ENCODE data around the gene RRAS.
"Not testable (repeated sequence)": the region's sequence is repeated elsewhere in the genome, so short reads cannot be mapped to it uniquely, and the experiment has no call there.

The RRAS gene

DNA sequence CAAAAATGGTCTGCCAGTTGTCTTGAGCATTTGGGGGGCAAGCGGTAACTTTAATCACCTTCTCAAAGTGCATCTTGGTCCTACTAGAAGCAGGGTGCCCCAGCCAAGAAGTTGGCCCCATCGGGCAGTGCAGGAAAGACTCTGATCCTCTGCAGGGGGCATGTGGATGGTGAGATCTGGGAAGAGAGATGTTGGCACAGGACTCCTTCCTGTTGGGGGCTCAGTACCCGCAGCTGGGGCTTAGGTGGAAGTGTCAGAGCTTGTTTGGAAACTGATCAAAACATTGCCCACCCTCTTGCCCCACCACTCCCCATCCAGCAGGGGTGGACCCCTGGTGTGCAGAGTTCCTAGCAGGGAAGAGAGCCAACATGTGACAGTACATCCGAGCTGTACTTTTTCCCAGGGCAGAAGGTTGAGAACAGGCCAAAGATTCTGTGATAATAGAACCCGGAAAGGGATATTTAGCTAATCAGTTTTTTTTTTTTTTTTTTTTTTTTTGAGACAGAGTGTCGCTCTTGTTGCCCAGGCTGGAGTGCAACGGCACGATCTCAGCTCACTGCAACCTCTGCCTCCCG, 8.8 kb downstream of the RRAS start:
- Histone ChIP-seq H3K36me3 (ENCODE audit: control insufficient read depth, insufficient read depth, low read length) (no peaks in the 10 kb centered on the region), H3K4me1 (ENCODE audit: control insufficient read depth, insufficient read depth, low read length) (peaks cover 5% of the 10 kb centered on the region), H3K4me3 (ENCODE audit: low read length) (no peak overlapping the region), H3K9ac (ENCODE audit: low read length) (no peak overlapping the region), H3K27ac (ENCODE audit: low read depth, low read length) (peak overlapping the region; percentile 45), H3K27me3 (ENCODE audit: control insufficient read depth, insufficient read depth, low read length) (no peaks in the 10 kb centered on the region)

DNA sequence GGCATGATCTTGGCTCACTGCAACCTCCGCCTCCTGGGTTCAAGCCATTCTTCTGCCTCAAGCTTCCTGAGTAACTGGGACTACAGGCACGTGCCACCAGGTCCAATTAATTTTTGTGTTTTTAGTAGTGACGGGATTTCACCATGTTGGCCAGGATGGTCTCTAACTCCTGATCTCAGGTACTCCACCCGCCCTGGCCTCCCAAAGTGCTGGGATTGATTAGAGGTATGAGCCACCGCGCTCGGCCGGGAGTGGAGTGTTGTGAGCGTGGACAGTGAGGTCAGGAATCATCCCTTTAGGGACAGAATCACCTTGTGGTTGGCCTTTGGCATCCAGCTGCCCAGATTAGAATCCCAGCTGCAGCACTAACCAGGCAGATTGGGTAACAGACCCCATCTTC, 10.3 kb downstream of the RRAS start:
- no peaks in the 10 kb centered on the region for H3K36me3 ChIP-seq (ENCODE audit: control insufficient read depth, insufficient read depth, low read length)
- no peak overlapping the region for H3K4me3 ChIP-seq (ENCODE audit: low read length)
- no peak overlapping the region for H3K27ac ChIP-seq (ENCODE audit: low read depth, low read length)
- H3K27me3 ChIP-seq (ENCODE audit: control insufficient read depth, insufficient read depth, low read length): no peaks in the 10 kb centered on the region
- peaks cover 5% of the 10 kb centered on the region for H3K4me1 ChIP-seq (ENCODE audit: control insufficient read depth, insufficient read depth, low read length)
- H3K9ac ChIP-seq (ENCODE audit: low read length): no peak overlapping the region

DNA sequence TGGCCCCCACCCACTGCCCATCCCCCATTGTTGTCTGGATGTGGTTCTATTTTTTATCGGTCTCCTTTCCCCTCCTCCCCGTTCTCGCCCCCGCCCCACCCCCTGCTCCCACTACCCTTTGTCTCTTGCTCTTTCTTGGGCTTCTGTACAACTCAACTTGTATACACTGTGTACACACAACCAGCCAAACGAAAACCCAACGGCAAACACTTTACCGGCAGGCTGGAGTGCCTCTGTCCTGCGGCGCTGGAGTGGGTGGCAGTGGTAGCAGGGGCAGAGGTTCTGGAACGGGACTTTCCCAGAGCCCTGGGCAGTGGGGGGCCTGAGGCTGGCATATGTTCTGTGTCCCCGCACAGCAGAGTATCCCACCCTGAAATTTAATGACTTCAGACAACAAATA, 13.7 kb downstream of the RRAS start:
- Histone ChIP-seq H3K27me3 (ENCODE audit: control insufficient read depth, insufficient read depth, low read length) (no peaks in the 10 kb centered on the region), H3K27ac (ENCODE audit: low read depth, low read length) (no peak overlapping the region), H3K4me3 (ENCODE audit: low read length) (no peak overlapping the region), H3K4me1 (ENCODE audit: control insufficient read depth, insufficient read depth, low read length) (peaks cover 5% of the 10 kb centered on the region), H3K9ac (ENCODE audit: low read length) (no peak overlapping the region), H3K36me3 (ENCODE audit: control insufficient read depth, insufficient read depth, low read length) (peaks cover 5% of the 10 kb centered on the region)

DNA sequence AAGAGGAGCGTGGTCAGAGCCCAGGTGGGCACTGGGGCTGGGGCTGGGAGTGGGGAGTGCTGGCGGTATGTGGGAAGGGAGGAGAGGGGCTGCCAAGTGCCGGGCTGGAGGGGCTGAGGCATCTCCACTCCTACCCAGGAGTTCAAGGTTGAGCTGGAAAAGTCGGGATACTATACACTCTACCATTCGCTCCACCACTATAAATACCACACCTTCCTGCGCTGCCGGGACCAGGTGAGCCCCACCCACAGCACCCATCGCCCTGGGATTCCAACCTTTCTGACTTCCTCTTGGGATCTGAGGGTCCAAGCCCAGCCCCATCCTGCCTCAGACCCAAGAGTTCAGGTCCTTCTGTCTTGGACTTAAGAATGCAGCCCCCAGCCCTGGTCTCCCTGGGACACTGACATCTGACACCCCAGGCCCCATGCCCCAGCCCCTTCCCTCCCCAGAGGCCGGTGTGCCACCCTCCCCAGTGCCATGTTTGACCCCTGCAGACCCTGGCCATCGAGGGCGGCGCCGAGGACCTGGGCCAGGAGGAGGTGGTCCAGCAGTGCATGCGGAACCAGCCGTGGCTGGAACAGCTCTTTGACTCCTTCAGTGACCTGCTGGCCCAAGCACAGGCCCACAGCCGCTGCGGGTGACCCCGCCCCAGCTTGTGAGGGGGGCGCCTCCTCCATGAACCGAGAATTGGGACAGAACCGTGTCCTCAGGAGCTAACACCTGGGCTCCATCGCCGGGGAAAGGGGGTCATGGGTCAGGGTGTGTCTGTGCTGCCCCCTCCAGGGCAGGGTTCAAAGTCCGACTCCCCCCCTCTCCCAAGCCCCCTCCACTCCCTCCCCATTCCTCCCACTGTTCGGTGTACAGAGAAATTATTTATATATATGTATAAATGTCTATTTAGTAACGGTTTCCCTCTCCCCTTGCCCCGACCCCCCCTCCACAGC, 14.7 kb downstream of the RRAS start:
- Histone ChIP-seq H3K27me3 (ENCODE audit: control insufficient read depth, insufficient read depth, low read length) (no peaks in the 10 kb centered on the region), H3K4me1 (ENCODE audit: control insufficient read depth, insufficient read depth, low read length) (no peaks in the 10 kb centered on the region), H3K9ac (ENCODE audit: low read length) (no peak overlapping the region), H3K36me3 (ENCODE audit: control insufficient read depth, insufficient read depth, low read length) (peaks cover 8% of the 10 kb centered on the region), H3K27ac (ENCODE audit: low read depth, low read length) (no peak overlapping the region), H3K4me3 (ENCODE audit: low read length) (no peak overlapping the region)

DNA sequence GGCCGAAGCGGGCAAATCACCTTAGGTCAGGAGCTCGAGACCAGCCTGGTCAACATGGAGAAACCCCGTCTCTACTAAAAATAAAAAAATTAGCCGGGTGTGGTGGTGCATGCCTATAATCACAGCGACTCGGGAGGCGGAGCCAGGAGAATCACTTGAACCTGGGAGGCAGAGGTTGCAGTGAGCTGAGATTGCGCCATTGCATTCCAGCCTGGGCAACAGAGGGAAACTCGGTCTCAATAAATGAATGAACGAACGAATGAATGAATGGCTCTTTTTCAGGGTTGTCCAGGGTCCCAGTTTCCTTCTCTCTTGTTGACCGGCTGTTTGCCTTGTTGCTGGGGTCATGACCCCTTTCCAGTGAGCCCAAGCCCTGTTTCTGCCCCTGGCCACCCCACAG, 22.1 kb downstream of the RRAS start:
- not testable (repeated sequence) for H3K9ac ChIP-seq (ENCODE audit: low read length); H3K4me3 ChIP-seq (ENCODE audit: low read length); H3K27ac ChIP-seq (ENCODE audit: low read depth, low read length); H3K4me1 ChIP-seq (ENCODE audit: control insufficient read depth, insufficient read depth, low read length); H3K27me3 ChIP-seq (ENCODE audit: control insufficient read depth, insufficient read depth, low read length)
- peaks cover 46% of the 10 kb centered on the region for H3K36me3 ChIP-seq (ENCODE audit: control insufficient read depth, insufficient read depth, low read length)

DNA sequence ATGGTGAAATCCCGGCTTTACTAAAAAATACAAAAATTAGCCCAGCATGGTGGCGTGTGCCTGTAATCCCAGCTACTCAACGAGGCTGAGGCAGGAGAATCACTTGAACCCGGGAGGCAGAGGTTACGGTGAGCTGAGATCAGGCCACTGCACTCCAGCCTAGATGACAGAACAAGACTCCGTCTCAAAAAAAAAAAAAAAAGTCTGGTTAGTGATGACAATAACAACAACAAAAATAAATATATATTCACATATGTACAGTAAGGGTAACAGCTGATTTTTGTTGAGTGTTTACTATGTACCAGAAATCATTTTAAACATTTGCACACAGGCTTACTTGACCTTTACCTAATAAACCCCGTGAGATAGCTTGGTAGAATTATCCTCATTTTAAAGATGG, 23.0 kb downstream of the RRAS start:
- H3K4me1 ChIP-seq (ENCODE audit: control insufficient read depth, insufficient read depth, low read length): no peaks in the 10 kb centered on the region
- H3K9ac ChIP-seq (ENCODE audit: low read length): no peak overlapping the region
- no peak overlapping the region for H3K4me3 ChIP-seq (ENCODE audit: low read length)
- H3K36me3 ChIP-seq (ENCODE audit: control insufficient read depth, insufficient read depth, low read length): peaks cover 46% of the 10 kb centered on the region
- H3K27me3 ChIP-seq (ENCODE audit: control insufficient read depth, insufficient read depth, low read length): no peaks in the 10 kb centered on the region
- H3K27ac ChIP-seq (ENCODE audit: low read depth, low read length): no peak overlapping the region

DNA sequence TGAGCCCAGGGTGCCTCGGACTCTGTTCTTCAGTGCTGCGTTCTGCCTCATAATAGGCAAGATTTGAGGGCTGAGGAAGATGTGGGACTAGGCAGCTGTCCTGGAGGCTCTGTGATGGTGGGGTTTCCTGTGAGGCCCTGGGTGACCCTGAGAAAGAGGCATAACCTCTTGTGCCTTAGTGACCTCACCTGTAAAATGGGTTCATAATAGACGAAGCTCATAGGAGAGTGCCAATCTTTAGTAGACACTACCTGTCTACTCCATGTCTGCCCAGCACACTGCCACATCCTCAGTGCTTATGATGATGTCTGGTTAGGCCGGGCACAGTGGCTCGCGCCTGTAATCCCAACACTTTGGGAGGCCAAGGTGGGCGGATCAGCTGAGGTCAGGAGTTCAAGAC, 23.4 kb downstream of the RRAS start:
- H3K9ac ChIP-seq (ENCODE audit: low read length): no peak overlapping the region

DNA sequence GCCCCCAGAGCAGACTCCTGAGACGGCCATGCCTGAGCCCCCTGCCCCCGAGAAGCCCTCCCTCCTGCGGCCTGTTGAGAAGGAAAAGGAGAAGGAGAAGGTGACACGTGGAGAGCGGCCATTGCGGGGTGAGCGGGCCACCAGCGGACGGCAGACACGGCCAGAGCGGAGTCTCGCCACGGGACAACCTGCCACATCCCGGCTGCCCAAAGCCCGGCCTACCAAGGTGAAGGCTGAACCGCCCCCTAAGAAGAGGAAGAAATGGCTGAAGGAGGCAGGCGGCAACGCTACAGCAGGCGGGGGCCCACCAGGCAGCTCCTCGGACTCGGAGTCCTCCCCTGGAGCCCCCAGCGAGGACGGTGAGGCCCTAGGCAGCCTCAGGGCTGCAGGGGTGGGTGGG, 24.1 kb downstream of the RRAS start:
- H3K4me3 ChIP-seq (ENCODE audit: low read length): no peak overlapping the region
- H3K4me1 ChIP-seq (ENCODE audit: control insufficient read depth, insufficient read depth, low read length): no peaks in the 10 kb centered on the region
- no peaks in the 10 kb centered on the region for H3K27me3 ChIP-seq (ENCODE audit: control insufficient read depth, insufficient read depth, low read length)
- peaks cover 41% of the 10 kb centered on the region for H3K36me3 ChIP-seq (ENCODE audit: control insufficient read depth, insufficient read depth, low read length)
- no peak overlapping the region for H3K27ac ChIP-seq (ENCODE audit: low read depth, low read length)
- H3K9ac ChIP-seq (ENCODE audit: low read length): no peak overlapping the region

More for the DNA sequence above, 23.4 kb downstream of the RRAS start:
- no peaks in the 10 kb centered on the region for H3K27me3 ChIP-seq (ENCODE audit: control insufficient read depth, insufficient read depth, low read length)
- H3K36me3 ChIP-seq (ENCODE audit: control insufficient read depth, insufficient read depth, low read length): peaks cover 43% of the 10 kb centered on the region
- no peak overlapping the region for H3K27ac ChIP-seq (ENCODE audit: low read depth, low read length)
- no peak overlapping the region for H3K4me3 ChIP-seq (ENCODE audit: low read length)
- no peaks in the 10 kb centered on the region for H3K4me1 ChIP-seq (ENCODE audit: control insufficient read depth, insufficient read depth, low read length)

DNA sequence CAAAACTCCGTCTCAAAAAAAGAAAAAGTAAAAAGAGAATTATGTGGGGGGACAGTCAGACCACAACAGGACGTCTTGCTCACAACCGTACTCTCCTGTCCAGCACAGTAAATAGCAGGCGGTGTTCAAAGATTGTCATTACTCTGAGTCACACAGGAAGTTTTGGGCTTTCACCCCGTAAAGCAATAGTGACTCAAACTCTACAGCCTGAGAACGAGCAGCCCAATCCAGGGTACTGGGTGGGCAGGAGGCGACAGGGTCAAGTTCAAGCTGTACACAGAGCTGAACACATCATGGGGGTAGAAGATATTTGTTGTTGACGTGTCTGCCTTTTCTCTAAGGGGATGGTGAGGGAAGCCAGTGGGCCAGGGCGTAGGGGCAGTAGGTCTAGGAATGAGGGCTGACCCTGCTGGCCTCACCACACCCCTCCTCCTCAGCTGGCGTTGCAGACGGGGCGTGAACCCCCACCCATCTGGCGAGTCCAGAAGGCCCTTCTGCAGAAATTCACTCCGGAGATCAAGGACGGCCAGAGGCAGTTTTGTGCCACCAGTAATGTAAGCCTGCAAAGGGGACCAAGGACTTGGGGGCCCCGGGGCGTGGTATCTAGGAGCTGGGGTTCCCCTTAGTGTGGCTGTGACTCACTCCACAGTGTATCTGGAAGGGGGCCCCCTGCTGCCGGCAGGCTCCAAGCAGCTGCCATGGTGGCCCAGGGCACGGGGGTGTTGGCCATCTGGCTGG, 25.7 kb downstream of the RRAS start:
- Histone ChIP-seq H3K9ac (ENCODE audit: low read length) (no peak overlapping the region), H3K4me1 (ENCODE audit: control insufficient read depth, insufficient read depth, low read length) (no peaks in the 10 kb centered on the region), H3K27ac (ENCODE audit: low read depth, low read length) (no peak overlapping the region), H3K27me3 (ENCODE audit: control insufficient read depth, insufficient read depth, low read length) (no peaks in the 10 kb centered on the region), H3K36me3 (ENCODE audit: control insufficient read depth, insufficient read depth, low read length) (peaks cover 41% of the 10 kb centered on the region), H3K4me3 (ENCODE audit: low read length) (no peak overlapping the region)

DNA sequence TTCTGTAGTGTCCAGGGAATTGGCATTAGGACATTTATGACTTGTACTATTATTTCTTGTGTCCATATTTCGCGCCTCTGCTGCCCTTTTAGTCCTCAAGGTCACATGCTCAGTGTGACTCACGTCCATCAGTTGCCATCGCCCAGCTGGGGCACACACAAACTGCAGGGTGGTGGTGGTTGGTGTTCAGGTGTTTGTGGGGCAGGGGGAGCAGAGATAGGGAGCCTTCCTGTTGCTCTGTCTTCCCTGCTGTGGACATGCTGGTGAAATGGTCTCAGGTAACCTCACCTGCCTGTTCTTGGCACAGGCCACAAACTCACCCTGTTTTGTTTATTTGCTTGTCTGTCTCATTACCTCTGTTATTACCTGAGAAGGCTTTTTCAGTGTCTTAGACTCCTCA, 26.6 kb downstream of the RRAS start:
- Histone ChIP-seq H3K4me1 (ENCODE audit: control insufficient read depth, insufficient read depth, low read length) (no peaks in the 10 kb centered on the region), H3K4me3 (ENCODE audit: low read length) (no peak overlapping the region), H3K36me3 (ENCODE audit: control insufficient read depth, insufficient read depth, low read length) (peaks cover 42% of the 10 kb centered on the region), H3K27me3 (ENCODE audit: control insufficient read depth, insufficient read depth, low read length) (no peaks in the 10 kb centered on the region), H3K9ac (ENCODE audit: low read length) (no peak overlapping the region), H3K27ac (ENCODE audit: low read depth, low read length) (no peak overlapping the region)

DNA sequence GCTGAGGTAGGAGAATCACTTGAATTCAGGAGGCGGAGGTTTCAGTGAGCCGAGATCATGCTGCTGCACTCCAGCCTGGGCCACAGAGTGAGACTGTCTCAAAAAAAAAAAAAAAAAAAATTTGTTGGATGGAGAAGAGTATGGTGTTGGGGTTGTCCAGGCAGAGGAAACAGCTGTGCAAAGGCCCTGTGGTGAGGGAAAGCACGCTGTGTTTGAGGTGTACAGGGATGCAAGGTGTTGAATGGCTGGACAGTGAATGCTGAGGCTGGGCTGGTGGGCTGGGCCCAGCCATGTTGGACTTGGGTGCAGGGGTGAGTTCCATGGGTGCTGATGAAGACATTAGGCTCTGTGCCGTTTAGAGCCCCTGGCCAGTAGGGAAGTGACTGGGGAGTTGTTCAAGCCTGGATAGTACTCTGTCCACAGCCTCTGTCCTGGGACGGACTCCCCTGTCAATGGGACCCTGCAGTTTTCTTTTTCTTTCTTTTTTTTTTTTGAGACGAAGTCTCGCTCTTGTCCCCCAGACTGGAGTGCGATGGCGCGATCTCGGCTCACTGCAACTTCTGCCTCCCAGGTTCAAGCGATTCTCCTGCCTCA, 30.3 kb downstream of the RRAS start:
- Histone ChIP-seq H3K27me3 (ENCODE audit: control insufficient read depth, insufficient read depth, low read length) (no peaks in the 10 kb centered on the region), H3K4me1 (ENCODE audit: control insufficient read depth, insufficient read depth, low read length) (no peaks in the 10 kb centered on the region), H3K4me3 (ENCODE audit: low read length) (no peak overlapping the region), H3K27ac (ENCODE audit: low read depth, low read length) (no peak overlapping the region), H3K9ac (ENCODE audit: low read length) (no peak overlapping the region), H3K36me3 (ENCODE audit: control insufficient read depth, insufficient read depth, low read length) (peaks cover 16% of the 10 kb centered on the region)

DNA sequence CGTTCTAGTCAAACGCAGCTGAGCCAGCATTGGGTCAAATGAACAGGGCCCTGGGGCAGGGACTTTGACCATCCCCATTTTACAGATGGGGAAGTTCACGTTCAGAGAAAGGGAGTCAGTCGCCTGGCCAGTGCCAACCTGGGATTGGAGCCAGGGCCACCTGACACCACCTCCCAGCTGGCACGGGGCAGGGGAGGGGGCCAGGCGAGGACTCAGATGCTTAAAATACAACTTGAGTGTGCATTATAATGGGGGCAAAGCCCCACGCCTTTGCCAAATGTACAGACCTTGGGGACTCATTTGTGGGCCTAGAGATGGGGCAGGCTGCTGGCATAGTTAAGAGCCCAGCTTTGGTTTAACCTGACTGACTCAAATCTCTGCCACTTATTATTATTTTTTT, 34.3 kb downstream of the RRAS start:
- no peaks in the 10 kb centered on the region for H3K27me3 ChIP-seq (ENCODE audit: control insufficient read depth, insufficient read depth, low read length)
- peaks cover 30% of the 10 kb centered on the region for H3K36me3 ChIP-seq (ENCODE audit: control insufficient read depth, insufficient read depth, low read length)
- no peak overlapping the region for H3K9ac ChIP-seq (ENCODE audit: low read length)
- no peak overlapping the region for H3K4me3 ChIP-seq (ENCODE audit: low read length)
- H3K27ac ChIP-seq (ENCODE audit: low read depth, low read length): no peak overlapping the region
- no peaks in the 10 kb centered on the region for H3K4me1 ChIP-seq (ENCODE audit: control insufficient read depth, insufficient read depth, low read length)

All from rectal smooth muscle tissue (tissue), 1 donor.